Activated T-cell treated with anti-CD3 and anti-CD28 coated beads for 24 hours (primary cell): ENCODE measurements around the gene TRAPPC1.
A peak's percentile ranks its signal among the peaks of the same experiment; 100 is the strongest.
"Not testable (repeated sequence)": the region's sequence is repeated elsewhere in the genome, so short reads cannot be mapped to it uniquely, and the experiment has no call there.

Source experiments
- DNase-seq: peaks from one replicate; pipeline ENCODE4 v3.0.0-alpha.2; 2020; ENCODE audit warnings: low read depth

TRAPPC1 gene, protein sequence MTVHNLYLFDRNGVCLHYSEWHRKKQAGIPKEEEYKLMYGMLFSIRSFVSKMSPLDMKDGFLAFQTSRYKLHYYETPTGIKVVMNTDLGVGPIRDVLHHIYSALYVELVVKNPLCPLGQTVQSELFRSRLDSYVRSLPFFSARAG

DNA sequence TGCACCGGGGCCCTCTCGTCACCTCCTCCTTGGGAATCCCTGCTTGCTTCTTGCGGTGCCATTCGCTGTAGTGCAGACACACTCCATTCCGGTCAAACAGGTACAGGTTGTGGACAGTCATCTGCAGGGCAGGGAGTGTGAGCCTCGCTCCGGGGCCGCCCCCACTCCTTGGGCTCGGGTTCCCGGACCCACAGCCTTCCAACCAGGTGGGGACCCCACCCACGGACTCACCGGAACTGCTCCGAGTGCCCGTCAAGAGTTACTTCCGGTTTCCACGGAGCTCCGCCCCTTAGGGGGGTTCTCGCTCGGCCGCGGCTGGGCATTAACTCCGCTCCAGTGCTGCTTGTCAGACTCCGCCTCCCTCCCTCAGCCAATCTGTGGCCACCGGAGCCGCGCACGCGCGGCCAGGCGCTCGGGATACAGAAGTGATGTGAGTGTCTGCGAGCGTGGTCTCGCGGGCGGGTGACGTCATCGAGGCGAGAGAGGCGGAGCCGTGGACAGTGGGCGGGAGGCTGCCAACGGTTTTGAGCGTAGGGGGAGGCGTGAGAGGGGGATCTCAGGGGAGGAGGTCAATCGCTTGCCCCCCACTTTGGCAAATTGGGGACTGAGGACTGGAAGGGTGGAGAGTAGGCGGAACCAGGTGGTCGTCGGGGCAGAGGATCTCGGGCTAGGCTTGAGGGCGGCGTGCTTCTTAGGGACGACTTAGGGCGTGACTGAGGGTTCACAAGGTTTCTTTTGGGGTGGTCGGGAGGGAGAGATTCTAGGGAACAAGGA is at the start of gene TRAPPC1, which contains the start of gene CNTROB:
Gene TRAPPC1 (minus strand): TSS at position 238 of the 774 bp plus-strand sequence. CDS start 117 bp downstream, at position 121.
Gene CNTROB (plus strand): TSS at position 498 of the 774 bp plus-strand sequence. CDS start 874 bp downstream, outside the sequence.
- peak; percentile 99 for DNase-seq

DNA sequence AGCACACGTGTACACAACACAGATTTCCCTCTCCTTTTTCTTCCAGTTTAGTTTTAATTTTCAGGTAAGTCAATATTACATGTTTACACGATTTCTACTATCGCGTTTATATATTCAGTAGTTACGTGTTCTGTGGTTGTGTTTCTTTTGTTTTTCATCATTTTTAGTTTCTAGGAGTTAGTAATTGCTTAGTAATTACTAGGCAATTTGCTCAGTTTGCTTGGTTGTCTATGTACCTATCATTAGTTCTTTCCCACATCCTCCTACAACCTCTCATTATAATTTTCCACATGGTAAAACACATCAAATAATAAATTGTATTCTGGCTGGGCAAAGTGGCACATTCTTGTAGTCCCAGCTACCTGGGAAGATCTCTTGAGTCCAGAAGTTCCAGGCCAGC is 46.1 kb upstream of the TRAPPC1 start:
- no peak for DNase-seq

DNA sequence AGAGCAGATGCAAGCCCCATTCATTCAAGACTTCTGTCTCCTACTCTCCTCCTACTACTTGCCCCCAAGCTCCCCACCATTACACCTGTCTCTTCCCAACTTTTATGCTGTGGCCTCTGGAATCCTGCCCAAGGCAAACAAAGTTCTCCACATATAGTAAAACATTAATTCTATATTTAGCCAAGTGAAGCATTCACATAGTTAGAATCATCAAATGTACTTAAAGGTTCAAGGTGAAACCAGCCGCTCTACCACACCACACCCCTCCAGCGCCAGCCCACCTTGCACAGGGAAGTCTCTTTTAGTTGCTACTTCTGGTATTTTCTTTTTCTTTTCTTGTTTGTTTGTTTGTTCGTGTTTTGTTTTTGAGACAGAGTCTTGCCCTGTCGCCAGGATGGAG is 45.3 kb upstream of the TRAPPC1 start:
- DNase-seq = no peak

DNA sequence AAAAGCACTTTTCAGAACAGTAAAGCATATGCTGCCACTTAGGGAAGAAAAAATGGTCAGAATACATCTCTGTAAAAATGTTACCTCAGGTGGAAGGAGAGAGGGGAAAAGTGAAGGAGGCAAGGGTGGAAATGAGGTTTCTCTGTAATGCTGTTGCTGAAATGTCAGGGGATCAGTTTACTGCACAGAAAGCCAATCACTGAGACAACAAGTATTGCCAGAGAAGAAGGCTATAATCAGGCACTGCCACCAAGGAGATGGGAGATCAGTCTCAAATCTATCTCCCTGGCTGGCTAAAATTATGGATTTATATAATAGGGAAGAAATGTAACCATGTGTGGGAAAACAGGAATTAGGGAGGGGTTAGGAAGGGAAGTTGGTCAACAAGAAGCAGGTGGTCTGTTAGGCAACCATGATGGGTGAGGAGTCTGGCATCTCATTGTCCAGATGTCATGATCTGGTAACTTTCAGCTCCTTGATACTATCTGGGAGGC is 42.9 kb upstream of the TRAPPC1 start:
- no peak for DNase-seq

DNA sequence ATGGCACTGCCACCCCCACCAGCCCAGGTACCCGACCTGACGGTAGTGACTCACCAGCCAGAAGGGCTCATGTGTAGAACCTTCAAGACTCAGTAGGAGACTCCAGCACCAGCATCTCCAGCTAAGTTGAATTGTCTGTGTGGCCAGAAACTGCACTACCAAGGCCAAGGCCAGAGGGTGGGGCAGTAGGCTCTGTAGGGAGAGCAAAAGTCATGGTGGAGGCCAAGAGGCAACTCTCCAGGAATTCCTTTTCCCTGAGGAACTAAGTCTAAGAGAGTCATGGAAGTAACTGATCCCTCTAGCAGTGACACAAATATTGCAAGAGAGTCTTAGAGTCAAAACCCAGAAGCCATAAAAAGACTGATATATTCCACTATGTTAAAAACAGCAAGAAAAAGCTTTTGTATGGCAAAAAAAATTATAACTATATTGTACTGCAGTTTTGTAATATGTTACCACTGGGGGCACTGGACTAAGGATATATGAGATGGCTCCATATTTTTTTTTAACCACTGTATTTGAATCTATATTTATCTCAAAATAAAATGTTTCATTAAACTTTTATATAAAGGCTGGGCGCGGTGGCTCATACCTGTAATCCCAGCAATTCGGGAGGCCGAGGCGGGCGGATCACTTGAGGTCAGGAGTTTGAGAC is 40.5 kb upstream of the TRAPPC1 start:
- no peak for DNase-seq

DNA sequence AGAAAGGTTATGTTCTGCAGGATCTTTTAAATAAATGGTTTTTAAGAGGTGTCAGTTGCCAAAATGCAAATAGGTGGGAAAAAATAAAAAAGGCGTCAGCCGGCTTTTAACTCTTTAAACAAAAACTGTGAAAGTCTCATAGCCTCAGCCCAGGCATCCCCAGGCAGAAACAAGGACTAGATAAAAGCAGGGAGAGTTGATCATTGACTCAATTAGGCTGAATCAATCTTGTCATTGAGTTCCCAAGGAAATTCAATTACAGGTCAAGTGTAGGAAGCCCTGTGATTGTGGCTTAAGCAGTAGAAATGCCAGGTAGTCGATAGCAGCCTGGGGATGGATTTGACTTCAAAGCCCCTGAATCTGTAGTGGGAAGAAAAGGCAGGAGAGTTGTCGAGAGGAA is 39.9 kb upstream of the TRAPPC1 start:
- DNase-seq = no peak

DNA sequence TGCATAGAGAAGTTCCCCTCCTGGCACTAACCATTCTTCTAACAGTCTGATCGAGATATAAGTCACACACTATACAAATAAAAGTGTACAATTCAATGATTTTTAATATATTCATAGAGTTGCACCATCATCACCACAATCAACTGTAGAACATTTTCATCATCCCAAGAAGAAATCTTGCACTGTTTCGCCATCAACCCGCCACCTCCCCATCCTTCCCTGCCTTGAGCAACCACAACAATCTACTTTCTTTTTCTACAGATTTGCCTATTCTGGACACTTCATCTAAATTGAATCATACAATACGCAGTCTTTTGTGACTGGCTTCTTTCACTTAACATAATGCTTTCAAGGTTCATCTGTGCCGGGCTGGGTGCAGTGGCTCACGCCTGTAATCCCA is 37.7 kb upstream of the TRAPPC1 start:
- DNase-seq = no peak

DNA sequence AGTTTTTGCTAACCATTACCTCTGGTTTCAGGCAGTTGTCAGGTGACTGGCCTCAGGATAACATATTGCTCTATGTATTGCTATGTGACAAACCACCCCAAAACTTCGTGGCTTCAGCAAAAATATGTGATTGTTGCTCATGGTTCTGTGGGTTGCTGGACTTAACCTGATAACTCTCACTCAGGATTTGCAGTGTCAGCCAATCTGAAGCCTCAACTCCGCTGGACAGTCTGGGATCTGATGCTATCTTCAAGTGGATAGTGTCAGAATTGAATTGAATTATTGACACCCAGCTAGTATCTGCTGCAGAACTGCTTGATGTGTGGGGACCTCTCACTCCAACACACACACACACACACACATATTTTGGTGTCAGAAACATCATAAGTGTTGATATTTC is 36.0 kb upstream of the TRAPPC1 start:
- no peak for DNase-seq

DNA sequence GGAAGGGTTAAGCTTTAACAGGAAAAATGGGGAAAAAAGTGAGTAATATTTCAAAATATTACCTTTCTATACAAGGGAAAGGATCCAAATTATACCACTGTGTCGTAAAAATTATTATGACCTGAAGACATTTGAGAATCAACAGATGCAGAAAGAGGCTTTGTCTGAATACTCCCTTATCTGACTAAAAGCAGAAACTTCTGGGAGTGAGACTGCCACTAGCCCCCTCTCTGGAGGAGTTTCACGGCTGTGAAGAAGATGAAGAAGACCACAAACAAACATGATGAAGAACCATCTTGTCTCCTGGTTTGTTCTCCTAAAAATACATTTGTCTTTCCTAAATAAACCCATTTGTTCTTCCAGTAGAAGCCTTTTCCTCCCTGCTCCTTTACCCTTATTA is 29.7 kb upstream of the TRAPPC1 start:
- DNase-seq = no peak

DNA sequence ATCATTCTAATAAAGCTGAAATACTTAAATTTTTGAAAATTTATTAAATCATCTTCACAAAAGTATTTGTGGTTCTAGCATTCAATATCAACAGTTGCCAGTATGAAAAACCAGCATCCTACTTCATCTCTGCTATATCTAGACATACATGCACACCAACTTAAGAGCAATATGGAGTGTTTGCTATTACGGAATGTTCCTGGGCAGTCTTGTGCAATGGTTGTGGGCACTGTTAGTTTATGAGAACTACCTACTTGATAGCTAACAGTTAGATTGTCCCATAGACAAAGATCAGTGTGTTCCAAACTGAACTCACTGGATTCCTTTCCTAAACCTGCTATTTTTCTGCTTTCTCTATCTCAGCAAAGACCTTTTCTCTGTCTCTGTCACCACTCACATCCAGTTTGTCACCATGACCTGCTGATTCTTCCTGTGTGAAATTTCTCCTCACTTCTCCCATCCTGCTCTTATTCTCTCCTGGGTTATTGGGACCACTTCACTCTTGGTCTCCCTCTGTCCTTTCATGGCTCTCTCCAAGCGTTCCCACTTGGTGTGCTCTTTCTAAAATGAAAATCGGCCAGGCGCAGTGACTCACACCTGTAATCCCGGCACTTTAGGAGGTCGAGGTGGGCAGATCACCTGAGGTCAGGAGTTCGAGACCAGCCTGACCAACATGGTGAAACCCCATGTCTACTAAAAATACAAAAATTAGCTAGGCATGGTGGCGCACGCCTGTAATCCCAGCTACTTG is 27.9 kb upstream of the TRAPPC1 start:
- no peak for DNase-seq

DNA sequence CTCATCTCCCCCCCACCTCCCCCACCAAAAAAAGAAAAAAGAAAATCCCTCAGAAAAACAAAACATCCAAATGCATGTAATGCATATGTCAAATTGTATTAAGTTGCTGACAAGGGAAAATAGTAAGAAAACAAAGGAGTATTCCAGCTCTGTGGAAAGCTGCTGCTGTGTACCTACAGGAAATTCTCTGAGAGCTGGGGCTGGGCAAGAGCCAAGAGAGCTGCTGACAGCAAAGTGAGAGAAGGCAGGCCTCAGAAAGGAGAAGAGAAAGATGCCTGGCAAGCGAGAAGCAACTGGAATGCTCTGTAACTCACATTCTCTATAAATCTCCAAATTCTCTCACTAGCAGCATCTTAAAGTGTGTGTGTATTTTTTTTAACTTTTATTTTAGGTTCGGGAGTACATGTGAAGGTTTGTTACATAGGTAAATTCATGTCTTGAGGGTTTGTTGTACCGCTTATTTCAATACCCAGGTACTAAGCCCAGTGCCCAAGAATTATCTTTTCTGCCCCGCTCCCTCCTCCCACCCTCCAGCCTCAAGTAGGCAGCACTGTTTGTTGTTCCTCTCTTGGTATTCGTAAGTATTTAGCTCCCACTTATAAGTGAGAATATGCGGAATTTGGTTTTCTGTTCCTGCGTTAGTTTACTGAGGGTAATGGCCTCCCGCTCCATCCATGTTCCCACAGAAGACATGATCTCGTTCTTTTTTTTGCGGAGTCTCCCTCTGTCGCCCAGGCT is 24.7 kb upstream of the TRAPPC1 start:
- DNase-seq = no peak

DNA sequence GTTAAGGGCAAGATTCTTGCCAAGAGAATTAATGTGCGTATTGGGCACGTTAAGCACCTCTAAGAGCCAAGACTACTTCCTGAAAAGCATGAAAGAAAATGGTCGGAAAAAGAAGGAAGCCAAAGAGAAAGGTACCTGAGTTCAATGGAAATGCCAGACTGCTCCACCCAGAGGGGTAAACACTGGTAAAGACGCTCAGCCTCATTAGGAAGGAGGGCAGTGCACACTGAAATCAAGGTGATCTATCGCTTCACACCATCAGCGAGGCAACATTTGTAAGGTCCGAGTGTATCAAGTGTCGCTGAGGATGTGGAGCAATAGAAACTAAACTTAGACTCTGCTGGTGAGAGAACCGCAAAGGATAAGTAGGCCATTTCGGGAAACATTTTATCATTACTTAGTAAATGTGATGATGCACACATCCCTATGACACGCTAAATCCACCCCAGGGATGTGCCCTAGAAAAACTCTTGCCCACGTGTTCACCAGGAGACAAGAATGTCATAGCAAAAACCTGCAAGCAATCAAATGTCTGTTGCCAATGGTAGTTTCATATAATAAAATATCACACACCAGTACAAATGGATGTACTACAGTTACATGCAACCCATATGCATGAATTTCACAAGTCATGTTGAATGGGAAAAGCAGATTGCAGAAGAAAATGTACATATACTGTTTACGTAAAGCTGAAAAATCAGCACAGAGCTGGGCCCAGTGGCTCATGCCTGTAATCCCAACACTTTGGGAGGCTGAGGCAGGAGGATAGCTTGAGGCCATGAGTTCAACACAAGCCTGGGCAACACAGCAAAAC is 23.9 kb upstream of the TRAPPC1 start:
- DNase-seq = no peak

DNA sequence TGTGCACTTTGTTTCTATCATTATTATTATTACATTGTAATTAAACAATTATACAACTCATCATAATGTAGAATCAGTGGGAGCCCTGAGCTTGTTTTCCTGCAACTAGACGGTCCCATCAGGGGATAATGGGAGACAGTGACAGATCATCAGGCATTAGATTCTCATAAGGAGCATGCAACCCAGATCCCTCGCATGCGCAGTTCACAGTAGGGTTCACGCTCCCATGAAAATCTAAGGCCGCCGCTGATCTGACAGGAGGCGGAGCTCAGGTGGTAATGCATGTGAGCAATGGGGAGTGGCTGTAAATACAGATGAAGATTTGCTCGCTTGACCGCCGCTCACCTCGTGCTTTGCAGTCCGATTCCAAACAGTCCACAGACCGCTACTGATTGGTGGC is 21.5 kb upstream of the TRAPPC1 start:
- DNase-seq = not testable (repeated sequence)

DNA sequence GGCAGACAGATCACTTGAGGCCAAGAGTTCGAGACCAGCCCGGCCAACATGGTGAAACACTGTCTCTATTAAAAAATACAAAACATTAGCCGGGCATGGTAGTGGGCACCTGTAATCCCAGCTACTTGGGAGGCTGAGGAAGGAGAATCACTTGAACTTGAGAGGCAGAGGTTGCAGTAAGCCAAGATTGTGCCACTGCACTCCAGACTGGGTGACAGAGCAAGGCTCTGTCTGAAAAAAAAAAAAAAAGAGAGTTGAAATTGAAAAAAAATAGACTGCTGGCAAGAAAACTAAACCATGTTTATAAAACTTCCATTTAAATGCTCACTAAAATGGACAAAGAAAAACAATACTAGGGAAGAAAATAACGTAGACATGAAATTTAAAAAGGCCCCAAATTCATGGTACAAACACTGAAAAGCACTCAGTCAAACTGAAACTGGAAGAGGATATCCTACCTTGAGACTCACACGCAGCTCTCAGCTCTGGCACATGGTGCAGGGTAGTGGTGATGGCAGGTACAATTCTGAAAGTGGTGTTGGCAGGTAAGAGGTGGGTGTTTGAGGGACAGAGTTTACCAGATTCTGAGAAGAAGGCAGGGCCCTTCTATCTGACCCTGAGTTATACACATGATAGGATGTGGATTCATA is 19.5 kb upstream of the TRAPPC1 start:
- DNase-seq = peak; percentile 44

DNA sequence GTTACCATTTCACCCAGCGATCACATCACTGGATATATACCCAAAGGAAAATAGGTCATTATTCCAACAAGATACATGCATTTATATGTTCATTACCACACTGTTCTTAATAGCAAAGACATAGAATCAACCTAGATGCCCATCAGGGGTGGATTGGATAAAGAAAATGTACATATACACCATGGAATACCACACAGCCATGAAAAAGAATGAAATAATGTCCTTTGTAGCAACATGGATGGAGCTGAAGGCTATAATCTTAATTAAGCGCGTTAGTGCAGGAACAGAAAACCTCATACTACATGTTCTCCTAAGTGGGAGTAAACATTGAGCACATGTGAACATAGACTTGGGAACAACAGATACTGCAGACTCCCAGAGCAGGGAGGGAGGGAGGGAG is 18.8 kb upstream of the TRAPPC1 start:
- DNase-seq = no peak

DNA sequence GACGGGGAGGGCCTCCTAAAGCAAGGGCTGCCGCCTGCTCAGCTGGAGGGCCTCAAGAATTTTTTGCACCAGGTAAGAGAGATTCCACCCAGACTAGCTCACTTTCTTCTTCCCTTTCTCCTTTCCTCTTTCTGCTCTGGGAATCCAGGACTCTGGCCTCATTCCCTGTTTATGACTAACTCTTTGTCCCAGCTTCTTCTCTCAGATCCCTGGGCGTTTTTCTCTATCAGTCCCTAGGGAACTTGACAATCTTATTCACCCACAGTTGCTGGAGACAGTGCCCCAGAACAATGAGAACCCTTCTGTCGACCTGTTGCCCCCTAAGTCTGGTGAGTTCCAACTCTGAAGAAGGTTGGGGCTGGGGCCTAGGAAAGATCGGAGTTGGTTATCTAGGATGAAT is 15.9 kb upstream of the TRAPPC1 start:
- no peak for DNase-seq

DNA sequence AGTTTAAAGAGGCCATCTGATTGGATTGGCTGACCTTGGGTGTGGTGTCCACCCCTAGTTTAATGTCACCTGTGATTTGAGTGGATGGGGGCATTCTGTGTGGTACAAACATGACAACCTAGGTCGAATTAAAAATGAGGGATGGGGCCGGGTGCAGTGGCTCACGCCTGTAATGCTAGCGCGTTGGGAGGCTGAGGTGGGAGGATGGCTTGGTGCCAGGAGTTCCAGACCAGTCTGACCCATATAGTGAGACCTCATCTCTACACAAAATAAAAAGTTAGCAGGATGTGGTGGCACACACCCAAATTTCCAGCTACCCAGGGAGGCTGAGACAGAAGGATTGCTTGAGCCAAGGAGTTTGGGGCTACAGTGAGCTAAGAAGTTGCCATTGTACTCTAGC is 14.7 kb upstream of the TRAPPC1 start:
- no peak for DNase-seq

DNA sequence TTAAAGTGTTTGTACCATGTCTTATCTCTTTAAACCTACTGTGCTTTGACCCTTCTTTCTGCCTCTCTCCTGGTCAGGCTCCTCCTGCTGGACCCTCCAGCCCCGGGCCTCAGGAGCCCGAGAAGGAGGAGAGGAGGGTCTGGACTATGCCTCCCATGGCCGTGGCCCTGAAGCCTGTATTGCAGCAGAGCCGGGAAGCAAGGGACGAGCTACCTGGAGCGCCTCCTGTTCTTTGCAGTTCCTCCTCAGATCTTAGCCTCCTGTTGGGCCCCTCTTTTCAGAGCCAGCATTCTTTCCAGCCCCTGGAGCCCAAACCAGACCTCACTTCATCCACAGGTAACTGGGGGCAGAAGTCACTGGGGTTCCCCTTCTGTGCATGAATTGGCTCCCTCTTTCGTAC is 13.9 kb upstream of the TRAPPC1 start:
- no peak for DNase-seq

DNA sequence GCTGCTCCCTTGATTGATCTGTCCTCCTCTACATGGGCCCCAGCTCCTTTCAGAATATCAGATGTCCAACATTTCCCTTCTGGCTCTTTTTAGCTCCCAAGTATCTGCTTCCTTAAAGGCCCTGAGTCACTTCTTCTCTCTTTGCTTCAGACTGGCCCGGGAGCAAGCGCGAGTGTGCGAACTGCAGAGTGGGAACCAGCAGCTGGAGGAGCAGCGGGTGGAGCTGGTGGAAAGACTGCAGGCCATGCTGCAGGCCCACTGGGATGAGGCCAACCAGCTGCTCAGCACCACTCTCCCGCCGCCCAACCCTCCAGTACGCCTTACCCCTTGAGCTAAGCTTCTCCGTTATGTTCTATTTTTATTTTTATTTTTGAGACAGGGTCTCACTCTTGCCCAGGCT is 12.6 kb upstream of the TRAPPC1 start:
- no peak for DNase-seq

DNA sequence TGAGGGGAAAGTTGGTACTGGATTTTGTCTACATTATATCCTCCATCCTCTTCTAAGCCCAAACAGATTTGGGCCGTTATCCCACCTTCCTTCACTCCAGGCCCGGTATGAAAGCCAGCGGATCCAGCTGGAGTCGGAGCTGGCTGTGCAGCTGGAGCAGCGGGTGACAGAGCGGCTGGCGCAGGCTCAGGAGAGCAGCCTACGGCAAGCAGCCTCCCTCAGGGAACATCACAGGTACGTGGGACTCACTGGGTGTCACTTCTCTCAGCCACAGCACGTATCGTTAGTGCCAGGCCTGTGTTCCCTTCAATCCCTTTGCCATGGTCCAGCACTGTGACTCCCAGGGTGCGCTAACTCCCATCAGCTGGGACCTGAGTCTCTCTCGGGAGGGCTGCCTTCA is 11.5 kb upstream of the TRAPPC1 start:
- no peak for DNase-seq
